ENCODE measurements around the gene AGAP1. TPM values are rescaled to one million over a fixed set of nuclear protein-coding genes. Genes with fewer than 3 reads are reported as not detected.

AGAP1 gene
- total RNA-seq, 4 donors from 2014 or later: 7.2 to 19.6 (median 15.2) TPM

DNA sequence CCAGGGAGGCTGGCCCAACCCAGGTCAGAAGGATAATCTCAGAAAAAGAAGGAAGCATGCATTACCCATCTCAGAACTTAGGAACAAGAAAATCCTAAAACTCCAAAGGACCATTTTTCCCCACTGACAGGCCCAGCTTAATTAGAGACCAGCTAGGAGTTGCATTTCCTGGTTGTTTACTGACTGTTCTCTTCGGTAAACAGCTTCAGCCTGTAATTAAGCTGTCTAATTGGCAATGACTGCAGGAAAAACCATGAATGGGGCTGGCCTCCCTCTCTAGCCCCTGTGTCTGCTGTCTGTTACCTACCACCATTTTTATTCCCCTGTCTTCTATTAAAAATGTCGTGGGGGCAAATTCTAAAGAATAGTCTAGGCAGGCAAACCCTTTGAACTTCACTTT, 146.5 kb downstream of the AGAP1 start:
- H3K4me1 ChIP-seq: peaks cover 0 to 64% (median 28%) of the 10 kb centered on the region in 3 donors
- intact Hi-C loops (cut with DNase I): no loop called here
- peak overlapping the region; percentile 37 to 94 (median 84) for H3K27ac ChIP-seq
- H3K27me3 ChIP-seq: no peaks in the 10 kb centered on the region
- TF ChIP-seq POLR2A (IDR thresholded peaks at IDR 0.05): no peak
- TF ChIP-seq, protein P1, sequence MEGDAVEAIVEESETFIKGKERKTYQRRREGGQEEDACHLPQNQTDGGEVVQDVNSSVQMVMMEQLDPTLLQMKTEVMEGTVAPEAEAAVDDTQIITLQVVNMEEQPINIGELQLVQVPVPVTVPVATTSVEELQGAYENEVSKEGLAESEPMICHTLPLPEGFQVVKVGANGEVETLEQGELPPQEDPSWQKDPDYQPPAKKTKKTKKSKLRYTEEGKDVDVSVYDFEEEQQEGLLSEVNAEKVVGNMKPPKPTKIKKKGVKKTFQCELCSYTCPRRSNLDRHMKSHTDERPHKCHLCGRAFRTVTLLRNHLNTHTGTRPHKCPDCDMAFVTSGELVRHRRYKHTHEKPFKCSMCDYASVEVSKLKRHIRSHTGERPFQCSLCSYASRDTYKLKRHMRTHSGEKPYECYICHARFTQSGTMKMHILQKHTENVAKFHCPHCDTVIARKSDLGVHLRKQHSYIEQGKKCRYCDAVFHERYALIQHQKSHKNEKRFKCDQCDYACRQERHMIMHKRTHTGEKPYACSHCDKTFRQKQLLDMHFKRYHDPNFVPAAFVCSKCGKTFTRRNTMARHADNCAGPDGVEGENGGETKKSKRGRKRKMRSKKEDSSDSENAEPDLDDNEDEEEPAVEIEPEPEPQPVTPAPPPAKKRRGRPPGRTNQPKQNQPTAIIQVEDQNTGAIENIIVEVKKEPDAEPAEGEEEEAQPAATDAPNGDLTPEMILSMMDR (IDR thresholded peaks at IDR 0.05): no peak
- WGBS, 2 donors: 67 to 70% methylated on average over 2 of the region's 2 CpGs
- no peak overlapping the region for H3K4me3 ChIP-seq
- DNase-seq: no peak
- no peaks in the 10 kb centered on the region for H3K36me3 ChIP-seq
- no peaks in the 10 kb centered on the region for H3K9me3 ChIP-seq

DNA sequence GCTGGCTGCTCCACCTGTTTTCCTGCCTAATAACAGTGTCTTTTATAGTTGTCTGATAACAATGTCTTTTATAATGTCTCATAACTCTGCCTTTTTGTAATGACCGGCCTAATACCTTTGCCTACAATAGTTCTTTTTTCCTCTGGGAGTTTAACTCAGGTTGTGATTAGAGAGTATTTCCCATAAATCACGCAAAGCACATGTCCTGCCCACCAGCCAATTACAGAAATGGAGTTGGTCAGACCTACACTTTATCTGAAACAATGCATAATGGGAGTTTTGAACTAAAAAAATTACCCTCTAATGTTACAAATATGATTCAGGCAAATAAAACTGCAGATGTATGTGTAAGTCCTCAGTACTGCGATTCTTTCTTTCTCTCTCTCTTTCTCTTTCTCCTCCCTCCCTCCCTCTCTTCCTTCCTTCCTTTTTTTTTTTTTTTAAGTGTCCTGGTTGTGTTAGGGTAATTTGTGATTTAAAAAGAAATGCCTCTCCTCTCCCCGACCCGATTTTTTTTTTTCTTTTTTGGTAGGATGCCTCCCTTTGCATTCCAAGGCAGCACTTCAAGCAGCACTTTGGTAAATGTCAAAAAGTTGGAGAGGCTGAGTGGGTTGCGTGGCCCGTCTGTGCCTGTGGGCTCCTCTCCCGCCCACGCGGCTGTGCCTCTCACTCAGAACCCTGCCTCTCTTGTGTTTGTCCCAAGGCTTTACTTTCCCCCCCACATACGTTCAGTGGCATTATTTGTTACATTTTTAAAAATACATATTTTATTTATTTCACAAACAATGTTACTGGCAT, 147.3 kb downstream of the AGAP1 start:
- no peak for DNase-seq
- Histone ChIP-seq H3K36me3 (no peaks in the 10 kb centered on the region), H3K4me1 (peaks cover 0 to 64% (median 28%) of the 10 kb centered on the region in 3 donors), H3K9me3 (no peaks in the 10 kb centered on the region), H3K27ac (peak overlapping the region; percentile 37 to 94 (median 84)), H3K27me3 (no peaks in the 10 kb centered on the region), H3K4me3 (no peak overlapping the region)
- intact Hi-C loops (cut with DNase I): no loop called here
- TF ChIP-seq POLR2A (IDR thresholded peaks at IDR 0.05): no peak
- TF ChIP-seq, protein P1 (IDR thresholded peaks at IDR 0.05): no peak
- 48 to 49% methylated on average over 11 of the region's 11 CpGs for WGBS, 2 donors

DNA sequence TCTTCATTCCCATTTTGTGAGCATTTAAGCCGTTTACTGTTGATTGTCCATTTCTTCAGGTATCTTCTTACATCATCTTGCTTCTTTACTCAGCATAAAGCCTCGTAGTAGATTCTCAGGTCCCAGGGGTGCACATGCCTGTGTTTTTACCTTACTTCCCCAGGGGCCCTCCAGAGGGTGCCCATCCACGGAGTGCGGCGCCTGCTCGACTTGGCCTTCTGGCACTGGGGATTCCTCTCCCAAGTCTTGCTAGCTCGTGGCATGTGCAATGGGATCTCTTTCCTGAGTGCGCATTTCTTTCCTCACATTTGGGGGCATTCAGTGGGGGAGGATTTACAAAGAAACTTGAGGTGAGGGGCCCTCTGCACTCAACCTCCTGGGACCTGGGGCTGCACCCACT, 148.1 kb downstream of the AGAP1 start:
- 79 to 82% methylated on average over 8 of the region's 8 CpGs for WGBS, 2 donors
- intact Hi-C loops (cut with DNase I): no loop called here

GRCh38 chr2:235642446-235643098, 148.7 kb downstream of the AGAP1 start:
- TF ChIP-seq POLR2A (IDR thresholded peaks at IDR 0.05): no peak
- TF ChIP-seq, protein P1 (IDR thresholded peaks at IDR 0.05): no peak
- H3K4me3 ChIP-seq: no peak overlapping the region
- intact Hi-C loops (cut with DNase I): no loop called here
- no peaks in the 10 kb centered on the region for H3K36me3 ChIP-seq
- peaks cover 0 to 64% (median 28%) of the 10 kb centered on the region in 3 donors for H3K4me1 ChIP-seq
- 80 to 81% methylated on average over 5 to 9 of the region's 9 CpGs for WGBS, 2 donors
- DNase-seq: no peak
- no peaks in the 10 kb centered on the region for H3K27me3 ChIP-seq
- no peaks in the 10 kb centered on the region for H3K9me3 ChIP-seq
- H3K27ac ChIP-seq: peak overlapping the region in 3 of 4 donors; percentile 40 to 86 (median 83)

More for the DNA sequence above, 148.1 kb downstream of the AGAP1 start:
- H3K27ac ChIP-seq: peak overlapping the region in 3 of 4 donors; percentile 40 to 86 (median 83)
- no peaks in the 10 kb centered on the region for H3K9me3 ChIP-seq
- no peaks in the 10 kb centered on the region for H3K36me3 ChIP-seq
- no peak for TF ChIP-seq POLR2A (IDR thresholded peaks at IDR 0.05)
- TF ChIP-seq, protein P1 (IDR thresholded peaks at IDR 0.05): no peak
- peaks cover 0 to 64% (median 28%) of the 10 kb centered on the region in 3 donors for H3K4me1 ChIP-seq
- DNase-seq: no peak
- no peaks in the 10 kb centered on the region for H3K27me3 ChIP-seq
- H3K4me3 ChIP-seq: no peak overlapping the region
